Measurements from ENCODE around the gene SEZ6L.

Gene SEZ6L

DNA sequence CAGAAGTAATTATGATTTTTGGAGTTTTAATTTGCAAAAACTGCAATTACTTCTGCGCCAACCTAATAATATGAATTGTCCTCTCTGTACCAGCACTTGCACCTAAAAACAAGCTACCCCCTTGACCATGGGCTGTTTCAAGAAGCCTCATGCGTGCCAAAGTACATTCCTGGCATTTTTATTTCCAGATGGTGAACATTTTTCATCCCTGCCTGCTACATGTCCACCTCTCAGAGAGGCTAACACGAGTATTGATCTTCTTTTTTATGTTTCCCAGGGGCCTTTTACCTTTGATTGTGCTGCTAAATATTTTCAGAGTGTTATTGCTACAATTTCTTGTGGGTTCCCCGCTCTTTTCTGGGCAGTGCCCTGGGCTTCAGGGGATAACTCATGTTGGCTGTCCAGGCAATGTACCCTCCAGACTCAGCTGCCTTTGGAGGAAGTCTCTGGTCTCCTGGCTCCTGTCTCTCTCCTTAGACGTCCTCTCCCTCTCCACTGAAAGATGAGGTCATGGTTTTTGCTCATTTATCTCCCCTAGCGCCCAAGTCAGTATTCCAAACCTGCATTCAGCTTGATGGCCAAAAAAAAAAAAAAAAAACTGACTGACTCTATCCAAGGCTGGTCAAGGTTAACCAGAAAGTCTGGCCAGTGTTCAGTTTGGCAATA, 173.6 kb downstream of the SEZ6L start:
- H3K27me3 ChIP-seq (ENCODE audit: insufficient read depth, poor library complexity, severe bottlenecking) = no peaks in the 10 kb centered on the region
- H3K27ac ChIP-seq (replicated peaks) = no peak overlapping the region
- no peak for TF ChIP-seq POLR2AphosphoS5 (IDR thresholded peaks at IDR 0.05; ENCODE audit: low read depth)
- no peak for TF ChIP-seq SPI1 (IDR thresholded peaks at IDR 0.05; ENCODE audit: borderline replicate concordance, low read depth)
- TF ChIP-seq, protein P1, sequence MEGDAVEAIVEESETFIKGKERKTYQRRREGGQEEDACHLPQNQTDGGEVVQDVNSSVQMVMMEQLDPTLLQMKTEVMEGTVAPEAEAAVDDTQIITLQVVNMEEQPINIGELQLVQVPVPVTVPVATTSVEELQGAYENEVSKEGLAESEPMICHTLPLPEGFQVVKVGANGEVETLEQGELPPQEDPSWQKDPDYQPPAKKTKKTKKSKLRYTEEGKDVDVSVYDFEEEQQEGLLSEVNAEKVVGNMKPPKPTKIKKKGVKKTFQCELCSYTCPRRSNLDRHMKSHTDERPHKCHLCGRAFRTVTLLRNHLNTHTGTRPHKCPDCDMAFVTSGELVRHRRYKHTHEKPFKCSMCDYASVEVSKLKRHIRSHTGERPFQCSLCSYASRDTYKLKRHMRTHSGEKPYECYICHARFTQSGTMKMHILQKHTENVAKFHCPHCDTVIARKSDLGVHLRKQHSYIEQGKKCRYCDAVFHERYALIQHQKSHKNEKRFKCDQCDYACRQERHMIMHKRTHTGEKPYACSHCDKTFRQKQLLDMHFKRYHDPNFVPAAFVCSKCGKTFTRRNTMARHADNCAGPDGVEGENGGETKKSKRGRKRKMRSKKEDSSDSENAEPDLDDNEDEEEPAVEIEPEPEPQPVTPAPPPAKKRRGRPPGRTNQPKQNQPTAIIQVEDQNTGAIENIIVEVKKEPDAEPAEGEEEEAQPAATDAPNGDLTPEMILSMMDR (IDR thresholded peaks at IDR 0.05; ENCODE audit: insufficient read depth, low read length) = no peak
- TF ChIP-seq, protein P2, sequence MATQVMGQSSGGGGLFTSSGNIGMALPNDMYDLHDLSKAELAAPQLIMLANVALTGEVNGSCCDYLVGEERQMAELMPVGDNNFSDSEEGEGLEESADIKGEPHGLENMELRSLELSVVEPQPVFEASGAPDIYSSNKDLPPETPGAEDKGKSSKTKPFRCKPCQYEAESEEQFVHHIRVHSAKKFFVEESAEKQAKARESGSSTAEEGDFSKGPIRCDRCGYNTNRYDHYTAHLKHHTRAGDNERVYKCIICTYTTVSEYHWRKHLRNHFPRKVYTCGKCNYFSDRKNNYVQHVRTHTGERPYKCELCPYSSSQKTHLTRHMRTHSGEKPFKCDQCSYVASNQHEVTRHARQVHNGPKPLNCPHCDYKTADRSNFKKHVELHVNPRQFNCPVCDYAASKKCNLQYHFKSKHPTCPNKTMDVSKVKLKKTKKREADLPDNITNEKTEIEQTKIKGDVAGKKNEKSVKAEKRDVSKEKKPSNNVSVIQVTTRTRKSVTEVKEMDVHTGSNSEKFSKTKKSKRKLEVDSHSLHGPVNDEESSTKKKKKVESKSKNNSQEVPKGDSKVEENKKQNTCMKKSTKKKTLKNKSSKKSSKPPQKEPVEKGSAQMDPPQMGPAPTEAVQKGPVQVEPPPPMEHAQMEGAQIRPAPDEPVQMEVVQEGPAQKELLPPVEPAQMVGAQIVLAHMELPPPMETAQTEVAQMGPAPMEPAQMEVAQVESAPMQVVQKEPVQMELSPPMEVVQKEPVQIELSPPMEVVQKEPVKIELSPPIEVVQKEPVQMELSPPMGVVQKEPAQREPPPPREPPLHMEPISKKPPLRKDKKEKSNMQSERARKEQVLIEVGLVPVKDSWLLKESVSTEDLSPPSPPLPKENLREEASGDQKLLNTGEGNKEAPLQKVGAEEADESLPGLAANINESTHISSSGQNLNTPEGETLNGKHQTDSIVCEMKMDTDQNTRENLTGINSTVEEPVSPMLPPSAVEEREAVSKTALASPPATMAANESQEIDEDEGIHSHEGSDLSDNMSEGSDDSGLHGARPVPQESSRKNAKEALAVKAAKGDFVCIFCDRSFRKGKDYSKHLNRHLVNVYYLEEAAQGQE (IDR thresholded peaks at IDR 0.05; ENCODE audit: insufficient replicate concordance, low read depth) = no peak
- TF ChIP-seq GABPA (IDR thresholded peaks at IDR 0.05; ENCODE audit: low read depth) = no peak
- DNase-seq (ENCODE audit: low read depth in 1 of 2, low spot score in 1 of 2) = no peak
- H3K4me3 ChIP-seq (replicated peaks; ENCODE audit: insufficient read depth, low read length) = no peak overlapping the region

DNA sequence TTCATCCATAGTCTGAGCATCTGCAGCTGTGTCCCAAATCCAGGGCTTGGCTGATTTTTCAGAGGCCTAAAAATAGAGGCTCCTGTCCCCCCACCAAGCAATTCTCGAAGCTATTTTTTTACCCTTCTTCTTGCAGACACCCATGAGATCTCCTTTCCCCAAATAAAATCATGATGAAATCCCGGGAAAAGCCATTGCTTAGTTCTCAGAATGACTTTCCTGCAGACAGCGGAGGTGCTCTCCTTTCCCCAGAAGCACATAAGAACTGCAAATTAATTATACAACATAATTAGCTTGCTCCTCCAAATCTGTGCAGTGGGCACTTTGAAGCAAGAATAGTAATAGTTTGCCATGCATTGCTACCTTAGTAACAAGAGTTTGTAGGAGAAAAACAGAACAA, 176.2 kb downstream of the SEZ6L start:
- H3K4me3 ChIP-seq (replicated peaks; ENCODE audit: insufficient read depth, low read length) = no peak overlapping the region
- no peak overlapping the region for H3K27ac ChIP-seq (replicated peaks)
- no peak for DNase-seq (ENCODE audit: low read depth in 1 of 2, low spot score in 1 of 2)
- TF ChIP-seq POLR2AphosphoS5 (IDR thresholded peaks at IDR 0.05; ENCODE audit: low read depth) (no peak), GABPA (IDR thresholded peaks at IDR 0.05; ENCODE audit: low read depth) (no peak), SPI1 (IDR thresholded peaks at IDR 0.05; ENCODE audit: borderline replicate concordance, low read depth) (no peak)
- TF ChIP-seq, protein P1 (IDR thresholded peaks at IDR 0.05; ENCODE audit: insufficient read depth, low read length) = no peak
- TF ChIP-seq, protein P2 (IDR thresholded peaks at IDR 0.05; ENCODE audit: insufficient replicate concordance, low read depth) = no peak
- no peaks in the 10 kb centered on the region for H3K27me3 ChIP-seq (ENCODE audit: insufficient read depth, poor library complexity, severe bottlenecking)

DNA sequence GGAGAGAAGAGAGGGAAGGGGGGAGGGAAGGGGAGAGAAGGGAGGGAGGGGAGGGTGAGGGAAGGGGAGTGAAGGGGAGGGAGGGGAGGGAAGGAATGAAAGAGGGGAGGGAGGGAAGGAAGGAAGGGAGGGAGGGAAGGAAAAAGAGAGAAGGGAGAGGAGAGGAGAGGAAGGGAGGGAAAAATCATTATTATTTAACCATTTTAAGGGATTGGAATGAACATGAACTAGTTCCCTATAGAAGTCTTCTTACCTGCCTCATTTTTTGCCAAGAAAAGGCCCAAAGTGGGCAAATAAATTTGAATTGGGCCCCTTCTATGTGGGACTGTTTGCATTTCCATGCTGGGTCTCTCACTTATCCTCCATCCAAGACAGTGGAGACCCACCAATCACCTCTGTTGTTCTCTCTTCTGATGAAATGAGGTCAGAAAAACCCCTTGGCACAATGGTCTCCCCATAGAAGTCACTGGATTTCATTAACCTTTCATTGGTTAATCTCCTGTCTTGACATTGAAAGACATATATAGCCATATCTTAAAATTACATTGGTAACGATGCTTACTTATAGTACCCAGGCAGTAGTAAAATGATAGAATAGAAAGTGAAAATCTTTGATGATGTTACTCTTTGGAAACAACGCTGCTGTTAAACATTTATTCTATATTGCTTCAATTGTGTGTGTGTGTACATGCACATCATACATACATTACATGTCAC, 179.7 kb downstream of the SEZ6L start:
- TF ChIP-seq, protein P2 (IDR thresholded peaks at IDR 0.05; ENCODE audit: insufficient replicate concordance, low read depth) = no peak
- DNase-seq (ENCODE audit: low read depth in 1 of 2, low spot score in 1 of 2) = no peak
- H3K27ac ChIP-seq (replicated peaks) = no peak overlapping the region
- H3K4me3 ChIP-seq (replicated peaks; ENCODE audit: insufficient read depth, low read length) = no peak overlapping the region
- no peaks in the 10 kb centered on the region for H3K27me3 ChIP-seq (ENCODE audit: insufficient read depth, poor library complexity, severe bottlenecking)
